22Rv1 (cell line): ENCODE results near the gene SIGLEC12.

Source experiments
- H3K27ac ChIP-seq: fragments of 450-650 bp; 2 replicates; pipeline ENCODE4 v1.5.1; 2017
- ZFX ChIP-seq: fragments of 450-650 bp; IDR thresholded peaks from 2 replicates; pipeline ENCODE4 v1.6.1; 2017; ENCODE audit warnings: antibody characterized with exemption, borderline replicate concordance
- TF ChIP-seq, protein P1 (sequence below): fragments of 450-650 bp; IDR thresholded peaks from 2 replicates; pipeline ENCODE4 v1.5.1; 2017; ENCODE audit warnings: mild to moderate bottlenecking

SIGLEC12 gene

DNA sequence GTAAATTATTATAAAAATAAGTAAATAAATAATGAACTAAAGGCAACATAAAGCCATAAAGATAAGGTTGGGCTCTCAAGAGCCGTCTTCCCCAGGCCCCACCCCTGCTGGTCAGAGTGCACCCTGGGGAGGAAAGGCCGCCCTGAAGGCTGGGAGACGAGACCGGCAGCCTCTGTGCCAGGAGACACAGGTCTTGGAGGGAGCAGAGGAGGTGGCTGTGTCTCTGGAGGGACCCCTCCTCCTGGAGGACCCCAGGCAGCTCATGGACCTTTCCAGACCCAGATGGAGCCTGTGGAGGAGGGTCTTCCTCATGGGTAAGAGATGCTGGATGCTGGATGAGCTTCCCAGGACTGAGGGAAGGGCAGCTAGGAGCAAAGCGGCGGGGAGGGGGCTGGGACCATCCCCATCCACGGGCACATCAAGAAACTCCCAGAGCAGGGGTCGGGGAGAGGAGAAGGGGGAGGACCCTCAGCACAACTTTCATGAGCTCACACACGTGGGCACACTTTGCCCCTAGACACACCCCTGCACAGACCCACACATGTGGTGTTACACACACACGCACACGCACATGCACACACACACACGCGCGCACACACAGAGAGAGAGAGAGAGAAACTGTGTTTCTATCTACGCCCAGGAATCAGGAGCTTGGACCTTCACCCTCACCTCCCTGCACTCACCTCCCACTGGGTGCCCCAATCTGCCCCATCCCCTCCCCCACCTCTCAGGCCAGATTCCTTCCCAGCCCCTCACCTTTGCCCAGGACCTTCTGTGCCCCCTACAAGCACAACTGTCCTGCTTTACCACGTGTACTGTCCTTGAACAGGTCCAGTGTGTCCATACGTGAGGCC, 23.0 kb downstream of the SIGLEC12 start, which contains the start of gene CEACAM18:
CEACAM18 (plus strand) TSS at position 159 of the 854 bp plus-strand sequence.
- no peak within 1 kb of the TSS for H3K27ac ChIP-seq
- no peak for TF ChIP-seq ZFX
- TF ChIP-seq, protein P1, sequence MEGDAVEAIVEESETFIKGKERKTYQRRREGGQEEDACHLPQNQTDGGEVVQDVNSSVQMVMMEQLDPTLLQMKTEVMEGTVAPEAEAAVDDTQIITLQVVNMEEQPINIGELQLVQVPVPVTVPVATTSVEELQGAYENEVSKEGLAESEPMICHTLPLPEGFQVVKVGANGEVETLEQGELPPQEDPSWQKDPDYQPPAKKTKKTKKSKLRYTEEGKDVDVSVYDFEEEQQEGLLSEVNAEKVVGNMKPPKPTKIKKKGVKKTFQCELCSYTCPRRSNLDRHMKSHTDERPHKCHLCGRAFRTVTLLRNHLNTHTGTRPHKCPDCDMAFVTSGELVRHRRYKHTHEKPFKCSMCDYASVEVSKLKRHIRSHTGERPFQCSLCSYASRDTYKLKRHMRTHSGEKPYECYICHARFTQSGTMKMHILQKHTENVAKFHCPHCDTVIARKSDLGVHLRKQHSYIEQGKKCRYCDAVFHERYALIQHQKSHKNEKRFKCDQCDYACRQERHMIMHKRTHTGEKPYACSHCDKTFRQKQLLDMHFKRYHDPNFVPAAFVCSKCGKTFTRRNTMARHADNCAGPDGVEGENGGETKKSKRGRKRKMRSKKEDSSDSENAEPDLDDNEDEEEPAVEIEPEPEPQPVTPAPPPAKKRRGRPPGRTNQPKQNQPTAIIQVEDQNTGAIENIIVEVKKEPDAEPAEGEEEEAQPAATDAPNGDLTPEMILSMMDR = no peak

DNA sequence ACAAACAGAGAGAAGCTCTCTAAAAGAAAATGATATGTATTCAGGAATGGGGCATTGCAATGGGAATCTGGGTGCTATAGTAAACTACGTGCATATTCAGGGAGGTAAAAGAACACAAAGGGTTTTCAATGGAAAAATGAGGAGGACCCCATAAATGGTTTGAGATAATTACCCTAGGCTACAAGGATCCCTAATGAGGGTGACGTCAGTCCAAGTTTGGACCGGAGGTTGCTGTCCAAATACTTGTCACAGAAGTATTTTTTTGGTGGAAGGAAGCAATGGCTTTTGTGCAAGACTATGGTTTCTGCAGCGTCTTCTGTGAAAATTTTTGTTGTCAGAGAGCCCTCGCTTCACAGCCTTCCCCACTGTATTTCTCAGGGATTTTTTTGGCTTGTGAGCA, 24.3 kb downstream of the SIGLEC12 start:
- TF ChIP-seq, protein P1 = no peak
- TF ChIP-seq ZFX = no peak
- no peak overlapping the region for H3K27ac ChIP-seq

DNA sequence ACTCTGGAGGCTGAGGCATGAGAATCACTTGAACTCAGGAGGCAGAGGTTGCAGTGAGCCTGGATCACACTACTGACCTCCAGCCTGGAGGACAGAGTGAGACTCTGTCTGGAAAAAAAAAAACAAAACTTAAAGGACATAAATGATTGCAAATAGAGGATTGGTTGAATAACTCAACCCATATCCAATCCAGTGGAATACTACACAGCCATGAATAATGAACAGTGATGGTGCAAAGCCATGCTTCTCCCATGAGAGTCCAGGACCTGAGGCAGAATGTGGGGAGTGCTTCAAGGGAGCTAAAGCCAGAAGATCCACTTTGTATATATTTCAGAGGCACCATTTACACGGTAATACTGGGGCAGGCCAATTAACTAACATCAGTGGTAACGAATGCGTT, 25.4 kb downstream of the SIGLEC12 start:
- TF ChIP-seq, protein P1 = no peak
- no peak for TF ChIP-seq ZFX
- no peak overlapping the region for H3K27ac ChIP-seq

DNA sequence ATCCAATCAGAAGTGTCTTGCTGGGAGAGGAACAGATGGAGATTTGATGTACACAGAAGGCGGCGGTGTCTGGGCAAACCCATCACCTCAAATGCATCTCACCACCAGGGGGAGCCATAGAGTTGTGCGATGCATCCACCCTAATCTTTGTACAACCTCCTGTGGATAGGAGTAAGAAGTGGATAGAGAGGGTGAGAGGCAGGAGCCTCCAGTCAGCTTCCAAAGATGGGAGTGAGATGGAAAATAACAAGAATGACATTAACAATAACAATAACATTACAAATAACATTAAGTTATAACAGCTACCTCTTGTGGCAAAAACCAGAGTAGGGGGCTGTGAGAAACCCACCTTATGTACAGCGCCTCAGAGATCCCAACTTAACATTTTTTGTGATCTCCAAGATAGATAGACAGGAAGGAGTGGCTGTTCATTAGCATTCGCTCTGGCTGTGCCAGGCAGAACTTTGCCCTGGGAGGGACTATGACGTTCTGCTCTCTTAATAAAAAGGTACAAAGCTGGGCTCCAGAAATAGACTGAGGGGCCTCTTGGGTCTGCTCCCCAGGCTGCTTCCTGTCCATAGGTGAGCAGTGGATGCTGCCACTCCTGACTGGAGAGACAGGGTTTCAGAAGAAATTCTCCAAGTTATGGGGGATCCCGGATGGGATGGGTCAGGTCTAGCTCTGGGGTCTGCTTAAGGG, 28.4 kb downstream of the SIGLEC12 start:
- TF ChIP-seq, protein P1 = peak; percentile 94
- no peak for TF ChIP-seq ZFX
- no peak overlapping the region for H3K27ac ChIP-seq

DNA sequence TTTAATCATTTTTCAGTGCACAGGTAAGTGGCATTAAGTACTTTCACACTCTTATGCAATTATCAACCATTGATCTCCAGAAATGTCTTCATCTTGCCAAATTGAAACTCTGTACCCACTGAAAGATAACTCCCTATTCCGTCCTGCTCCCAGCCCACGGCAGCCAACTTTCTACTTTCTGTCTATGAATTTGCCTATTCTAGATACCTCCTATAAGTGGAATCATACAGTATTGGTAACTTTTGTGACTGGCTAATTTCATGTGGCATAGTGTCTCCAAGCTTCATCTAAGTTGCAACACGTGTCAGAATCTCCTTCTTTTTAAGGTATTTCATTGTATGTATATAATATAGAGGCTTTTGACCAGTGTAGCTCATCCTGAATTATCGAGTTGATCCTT, 29.0 kb downstream of the SIGLEC12 start:
- TF ChIP-seq, protein P1 = no peak
- no peak for TF ChIP-seq ZFX
- H3K27ac ChIP-seq = no peak overlapping the region

DNA sequence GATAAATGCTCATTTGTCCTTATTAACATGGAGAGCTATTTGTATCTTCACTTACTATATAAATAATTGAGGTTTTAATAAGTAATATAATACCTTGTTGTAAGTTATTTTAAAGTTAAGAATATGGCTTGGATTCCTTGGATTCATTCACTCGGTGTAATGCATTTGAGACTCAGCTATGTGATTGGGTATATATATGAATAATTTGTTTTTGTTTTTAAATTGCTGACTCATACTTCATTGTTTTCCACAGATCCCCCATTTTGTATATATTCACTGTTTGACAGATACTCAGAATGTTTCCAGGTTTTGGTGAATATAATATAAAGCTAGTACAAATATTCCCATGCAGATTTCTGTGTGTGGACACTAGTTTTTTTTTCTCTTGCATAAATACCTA, 30.1 kb downstream of the SIGLEC12 start:
- TF ChIP-seq ZFX = no peak
- TF ChIP-seq, protein P1 = no peak

DNA sequence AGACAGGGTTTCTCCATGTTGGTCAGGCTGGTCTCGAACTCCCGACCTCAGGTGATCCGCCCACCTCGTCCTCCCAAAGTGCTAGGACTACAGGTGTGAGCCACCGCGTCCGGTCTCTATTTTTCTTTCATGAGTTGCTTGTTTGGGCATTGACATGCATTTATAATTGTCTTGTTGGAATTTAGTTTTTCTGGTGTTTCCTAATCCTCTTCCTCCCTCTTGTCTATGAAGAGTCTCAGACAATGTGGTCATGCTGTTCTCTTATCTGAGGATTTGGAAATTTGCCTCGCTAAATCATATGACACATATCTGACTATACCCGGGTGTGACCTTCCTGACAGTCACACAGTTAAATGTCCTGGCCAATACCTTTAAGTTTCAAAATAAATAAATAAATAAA, 30.6 kb downstream of the SIGLEC12 start:
- TF ChIP-seq, protein P1 = no peak
- TF ChIP-seq ZFX = no peak
- no peak overlapping the region for H3K27ac ChIP-seq

More for the DNA sequence above, 30.1 kb downstream of the SIGLEC12 start:
- H3K27ac ChIP-seq = no peak overlapping the region
